Activated CD8-positive, alpha-beta memory T cell treated with anti-CD3 and anti-CD28 coated beads for 48 hours (primary cell): ENCODE results near the gene CFP.
A peak's percentile ranks its signal among the peaks of the same experiment; 100 is the strongest.
"Not testable (repeated sequence)": the region's sequence is repeated elsewhere in the genome, so short reads cannot be mapped to it uniquely, and the experiment has no call there.

ENCODE experiments used
- DNase-seq, 3 experiments: peaks; one replicate each; pipeline ENCODE4 v3.0.0-alpha.2; 2020; ENCODE audit warnings: low read depth in 2 of 3, low spot score in 2 of 3

Gene CFP

GRCh38 chrX:47629419-47630200 is at the start of gene CFP:
Gene CFP, minus strand, starts transcription at chrX:47629930. Its CDS starts 86 bp downstream, at chrX:47629844.
- DNase-seq = no peak

DNA sequence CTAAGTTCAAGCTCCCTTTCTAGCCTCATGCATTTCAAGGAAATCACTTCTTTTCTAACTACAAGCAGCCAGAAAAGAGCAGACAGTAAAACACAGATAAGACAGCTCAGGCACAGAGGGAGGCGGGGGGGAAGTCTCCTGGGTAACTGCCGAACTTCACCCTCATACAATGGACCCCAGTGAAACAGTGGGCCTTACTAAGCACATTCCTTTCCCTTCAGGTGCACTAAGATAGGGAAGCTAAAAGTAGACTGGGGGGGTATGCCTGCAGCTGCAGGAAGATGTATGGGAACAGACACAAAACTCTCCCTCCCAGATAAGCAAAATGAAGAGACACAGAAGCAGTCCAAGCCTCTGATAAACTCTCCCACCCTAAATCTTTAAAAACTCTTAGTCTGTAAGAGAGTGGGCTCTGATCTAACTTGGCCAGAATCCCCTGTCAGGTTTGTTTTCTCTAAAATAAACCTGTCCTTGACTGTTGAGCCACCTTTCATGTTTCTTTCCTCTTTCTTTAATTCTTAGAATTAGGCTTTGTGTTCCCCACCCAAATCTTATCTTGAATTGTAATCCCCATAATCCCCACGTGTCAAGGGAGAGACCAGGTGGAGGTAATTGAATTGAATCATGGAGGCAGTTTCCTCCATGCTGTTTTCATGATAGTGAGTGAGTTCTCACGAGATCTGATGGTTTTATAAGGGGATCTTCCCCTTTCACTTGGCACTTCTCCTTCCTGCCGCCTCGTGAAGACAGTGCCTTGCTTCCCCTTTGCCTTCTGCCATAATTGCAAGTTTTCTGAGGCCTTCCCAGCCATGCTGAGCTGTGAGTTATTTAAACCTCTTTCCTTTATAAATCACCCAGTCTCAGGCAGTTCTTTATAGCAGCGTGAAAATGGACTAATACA is 46.5 kb upstream of the CFP start:
- DNase-seq = not testable (repeated sequence)

DNA sequence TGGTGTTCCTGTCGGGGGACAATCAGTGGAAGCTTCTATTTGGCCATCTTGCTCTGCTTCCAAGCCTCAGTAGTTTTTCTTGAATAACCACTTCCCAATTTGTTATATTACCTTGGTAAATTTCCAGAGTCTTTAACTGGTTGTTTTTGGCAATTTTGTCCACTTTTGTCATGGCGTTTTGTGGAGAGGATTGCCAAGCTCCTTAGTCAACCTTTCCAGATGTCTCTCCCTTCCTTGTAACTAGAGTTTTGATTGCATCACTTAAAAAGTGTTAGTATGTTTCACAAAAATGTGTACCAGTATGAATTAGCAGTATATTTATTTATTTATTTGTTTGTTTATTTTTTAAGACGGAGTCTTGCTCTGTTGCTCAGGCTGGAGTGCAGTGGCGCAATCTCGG is 45.0 kb upstream of the CFP start:
- DNase-seq = no peak

DNA sequence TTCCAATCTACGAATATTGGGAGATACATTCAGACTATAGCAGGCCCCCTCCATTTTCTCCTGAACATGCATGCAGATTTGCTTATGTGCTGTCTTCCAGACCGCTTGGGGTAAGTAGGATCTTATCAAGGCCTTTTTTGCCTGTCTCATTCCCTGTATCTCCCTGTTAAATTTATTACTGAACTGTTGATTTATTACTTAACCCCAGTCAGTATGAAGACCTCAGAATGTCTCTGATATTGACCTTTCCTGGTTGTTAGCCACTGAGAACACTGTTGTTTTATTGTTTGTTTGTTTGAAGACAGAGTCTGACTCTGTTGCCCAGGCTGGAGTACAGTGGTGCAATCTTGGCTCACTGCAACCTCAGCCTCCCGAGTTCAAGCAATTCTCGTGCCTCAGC is 36.1 kb upstream of the CFP start:
- DNase-seq = not testable (repeated sequence)

GRCh38 chrX:47664737-47665136 is 35.0 kb upstream of the CFP start:
- no peak for DNase-seq

- DNase-seq = no peak
These were observed 32.5 kb upstream of the CFP start for GRCh38 chrX:47662144-47662657.

DNA sequence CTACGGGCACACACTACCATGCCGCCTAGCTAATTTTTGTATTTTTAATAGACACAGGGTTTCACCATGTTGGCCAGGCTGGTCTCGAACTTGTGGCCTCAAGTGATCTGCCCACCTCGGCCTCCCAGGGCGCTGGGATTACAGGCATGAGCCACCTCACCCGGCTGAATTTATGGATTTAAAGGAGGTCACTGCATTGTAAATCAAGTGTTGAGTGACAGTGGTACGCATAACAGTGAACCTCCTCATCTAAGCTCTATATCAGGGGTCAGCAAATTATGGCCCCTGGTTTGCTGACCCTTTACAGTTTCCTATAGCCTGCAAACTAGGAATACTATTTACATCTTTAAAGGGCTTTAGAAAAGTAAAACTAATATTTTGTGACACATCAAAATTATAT is 31.8 kb upstream of the CFP start:
- DNase-seq = no peak

GRCh38 chrX:47659421-47659726 is 29.6 kb upstream of the CFP start:
- DNase-seq = no peak

DNA sequence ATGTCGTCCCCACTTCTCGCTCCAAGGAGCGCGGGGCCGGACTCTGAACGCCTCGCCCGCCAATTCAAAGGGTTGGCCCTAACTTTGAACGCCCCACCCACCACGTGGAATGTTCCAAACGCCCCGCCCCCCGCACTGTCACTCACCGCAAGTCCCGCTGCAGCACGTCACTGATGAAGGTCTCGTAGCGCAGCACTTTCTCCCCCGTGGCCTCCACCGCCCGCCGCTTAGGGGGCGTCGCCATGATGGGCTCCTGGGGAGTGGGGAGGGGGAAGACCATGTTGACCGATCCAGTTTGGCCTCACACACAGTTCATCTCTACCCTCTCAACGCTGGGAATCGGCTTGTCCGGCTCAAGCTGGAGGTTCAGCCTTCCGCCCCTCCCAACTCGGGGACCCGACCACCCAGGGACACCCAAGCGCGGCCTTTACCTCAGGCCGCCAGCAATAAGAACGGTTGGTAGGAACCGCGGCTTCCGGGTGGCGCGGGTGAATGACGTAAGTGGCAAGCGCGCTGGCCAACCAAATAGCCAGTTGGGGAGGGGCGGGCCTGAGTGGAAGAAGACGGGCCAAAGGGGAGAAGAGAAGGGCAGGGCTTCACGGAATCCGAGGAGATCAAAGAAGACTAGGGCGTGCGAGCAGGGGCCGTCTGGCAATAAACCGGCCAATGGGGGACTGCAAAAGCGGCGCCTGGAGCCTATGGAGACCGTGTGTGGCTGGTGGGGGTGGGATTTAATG is 29.1 kb upstream of the CFP start, which contains the start of gene UXT:
UXT (minus strand) TSS at position 497 of the 737 bp plus-strand sequence; CDS start at position 244, 253 bp downstream.
- peak; percentile 74 to 79 (median 76) for DNase-seq

- DNase-seq = no peak
These were observed 28.6 kb upstream of the CFP start for GRCh38 chrX:47658301-47658683.

DNA sequence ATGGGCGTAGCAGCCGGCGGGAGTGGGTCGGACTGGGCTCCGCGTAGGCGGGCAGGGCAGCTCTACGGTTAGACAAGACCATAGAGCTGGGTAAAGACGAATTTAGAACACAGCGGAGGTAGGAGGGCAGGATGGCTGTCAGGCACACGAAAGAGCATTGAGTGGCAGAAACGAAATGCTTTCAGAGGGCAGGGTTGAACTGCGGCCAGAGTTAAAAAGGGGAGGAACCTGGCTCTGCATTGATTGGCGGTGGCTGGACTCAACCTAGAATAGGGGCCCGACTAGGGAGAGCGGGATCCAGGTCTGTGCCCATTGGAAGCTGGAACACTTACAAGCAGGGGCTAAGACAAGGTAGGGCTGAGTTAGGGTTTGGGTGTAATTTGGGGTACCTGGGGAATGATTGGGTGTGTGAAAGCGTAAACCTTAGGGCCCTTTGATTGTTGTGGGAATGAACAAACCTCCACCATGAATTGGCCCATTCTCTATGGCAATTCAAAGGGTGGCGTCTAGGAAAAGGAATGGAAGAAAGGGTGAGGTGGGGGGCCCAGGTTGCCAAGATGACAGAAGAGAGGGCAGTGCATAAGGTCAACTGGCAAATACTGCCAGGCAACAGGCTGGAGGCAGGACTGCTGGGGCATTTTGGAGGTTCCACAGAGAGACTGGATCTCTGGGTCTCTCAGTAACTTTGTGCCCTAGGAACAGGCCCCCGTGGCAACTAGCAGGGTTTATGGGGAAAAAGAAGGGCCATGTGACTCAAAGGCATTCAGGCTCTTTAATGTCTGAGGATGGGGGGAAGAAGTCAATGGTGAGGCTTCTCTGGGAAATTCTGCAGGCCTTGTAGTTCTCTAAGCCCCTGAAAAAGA is 21.5 kb upstream of the CFP start:
- no peak for DNase-seq

- peak; percentile 37 to 74 (median 62) for DNase-seq
These were observed 20.7 kb upstream of the CFP start, which contains the start of gene ELK1 for GRCh38 chrX:47650164-47651042. Gene ELK1, minus strand, starts transcription at chrX:47650563. Its CDS starts 9,122 bp downstream, at chrX:47641441.

DNA sequence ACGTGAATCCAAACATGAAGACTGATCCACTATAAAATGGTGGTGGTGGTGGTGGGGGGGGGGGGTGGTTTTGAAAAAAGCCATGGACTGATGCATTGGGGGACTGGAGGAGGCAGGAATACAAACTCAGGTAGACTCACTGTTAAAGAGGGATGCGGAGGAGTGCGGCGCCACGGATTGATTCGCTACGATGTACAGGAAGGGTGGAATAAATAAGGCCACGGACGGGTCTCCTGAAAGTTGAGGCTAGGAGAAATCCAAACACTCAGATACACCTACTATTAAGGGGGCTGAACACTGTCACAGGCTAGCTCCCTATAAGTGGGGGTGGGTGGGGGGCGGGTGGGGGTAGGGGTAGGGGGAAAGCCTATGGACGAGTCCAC is 20.0 kb upstream of the CFP start:
- DNase-seq = no peak

GRCh38 chrX:47649271-47649670 is 19.5 kb upstream of the CFP start:
- DNase-seq = no peak

DNA sequence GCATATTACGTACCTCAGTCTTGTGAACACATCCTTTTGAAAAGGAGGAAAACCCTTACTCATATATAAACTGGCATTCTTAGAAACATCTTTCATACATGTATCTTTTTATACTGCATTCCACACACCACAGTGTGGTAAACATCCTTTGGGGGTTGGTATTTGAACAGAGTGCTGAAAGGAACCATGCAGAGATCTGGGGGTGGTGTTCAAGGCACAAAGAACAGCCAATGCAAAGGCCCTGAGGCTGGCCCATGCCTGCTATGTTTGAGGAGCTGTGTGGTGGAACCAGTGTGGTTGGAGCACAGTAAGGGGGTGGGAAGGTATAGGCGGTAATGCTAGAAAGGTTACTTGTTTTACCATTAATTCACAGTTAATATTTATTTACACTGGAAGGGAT is 18.6 kb upstream of the CFP start:
- no peak for DNase-seq

DNA sequence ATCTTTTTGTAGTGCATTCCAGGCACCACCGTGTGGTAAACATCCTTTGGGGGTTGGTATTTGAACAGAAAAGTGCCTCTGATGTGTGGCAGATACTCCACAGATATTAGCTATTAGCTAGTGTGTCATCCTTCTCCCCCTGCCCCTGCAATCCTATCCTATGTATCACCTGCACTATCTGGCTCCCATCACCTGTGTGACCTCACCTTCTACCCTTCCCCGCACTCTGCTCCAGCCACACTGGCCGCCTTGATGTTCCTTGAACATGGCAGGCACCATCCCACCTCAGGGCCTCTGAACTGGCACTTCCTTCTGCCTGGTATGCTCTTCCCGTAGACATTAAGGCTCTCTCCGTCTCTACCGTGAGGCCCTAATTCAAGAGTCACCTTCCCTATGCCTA is 16.9 kb upstream of the CFP start:
- DNase-seq = no peak

GRCh38 chrX:47645530-47645929 is 15.8 kb upstream of the CFP start:
- DNase-seq = no peak

GRCh38 chrX:47644557-47645091 is 14.9 kb upstream of the CFP start:
- DNase-seq = no peak

DNA sequence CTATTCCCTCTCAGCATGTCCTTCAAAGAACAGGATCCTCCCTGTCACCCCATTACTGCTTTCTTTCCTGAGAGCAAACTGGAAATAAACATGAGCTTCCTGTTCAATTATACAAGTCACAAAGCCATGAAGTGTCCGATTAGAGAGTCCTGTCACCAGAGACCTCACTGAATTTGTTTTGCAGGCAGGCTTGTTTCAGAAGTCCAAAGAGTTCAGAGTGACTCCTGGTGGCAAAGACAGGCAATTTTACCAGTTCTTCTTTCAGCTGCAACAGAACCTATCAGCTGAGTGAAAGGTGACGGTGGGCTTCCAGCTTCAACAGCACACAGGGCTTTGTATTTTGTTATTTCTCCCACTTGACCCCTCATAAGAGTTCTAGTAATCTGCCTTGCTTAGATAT is 14.2 kb upstream of the CFP start:
- no peak for DNase-seq
